Measurements from ENCODE around the gene EDEM1.

DNA sequence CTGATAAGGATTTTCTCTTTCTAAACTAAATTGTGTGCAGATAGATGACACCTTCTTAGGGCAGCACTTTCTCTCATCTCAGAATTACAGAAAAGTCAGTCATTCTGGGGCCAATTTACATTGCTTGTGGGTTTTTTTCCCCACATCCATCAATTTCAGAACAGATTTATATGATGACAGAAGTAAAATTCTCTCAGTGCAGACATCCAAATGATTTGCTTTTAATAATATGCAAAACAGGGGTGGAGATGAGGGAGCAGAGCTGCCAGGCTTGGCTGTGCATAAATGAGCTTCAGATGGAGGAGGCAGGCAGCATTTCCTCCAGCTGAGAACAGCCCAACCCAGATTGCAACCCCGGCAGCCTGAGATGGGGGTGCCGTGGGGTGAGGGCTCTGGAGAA, 44.0 kb downstream of the EDEM1 start:
- TF ChIP-seq POLR2A (IDR thresholded peaks at IDR 0.05) = no peak
- TF ChIP-seq, protein P1, sequence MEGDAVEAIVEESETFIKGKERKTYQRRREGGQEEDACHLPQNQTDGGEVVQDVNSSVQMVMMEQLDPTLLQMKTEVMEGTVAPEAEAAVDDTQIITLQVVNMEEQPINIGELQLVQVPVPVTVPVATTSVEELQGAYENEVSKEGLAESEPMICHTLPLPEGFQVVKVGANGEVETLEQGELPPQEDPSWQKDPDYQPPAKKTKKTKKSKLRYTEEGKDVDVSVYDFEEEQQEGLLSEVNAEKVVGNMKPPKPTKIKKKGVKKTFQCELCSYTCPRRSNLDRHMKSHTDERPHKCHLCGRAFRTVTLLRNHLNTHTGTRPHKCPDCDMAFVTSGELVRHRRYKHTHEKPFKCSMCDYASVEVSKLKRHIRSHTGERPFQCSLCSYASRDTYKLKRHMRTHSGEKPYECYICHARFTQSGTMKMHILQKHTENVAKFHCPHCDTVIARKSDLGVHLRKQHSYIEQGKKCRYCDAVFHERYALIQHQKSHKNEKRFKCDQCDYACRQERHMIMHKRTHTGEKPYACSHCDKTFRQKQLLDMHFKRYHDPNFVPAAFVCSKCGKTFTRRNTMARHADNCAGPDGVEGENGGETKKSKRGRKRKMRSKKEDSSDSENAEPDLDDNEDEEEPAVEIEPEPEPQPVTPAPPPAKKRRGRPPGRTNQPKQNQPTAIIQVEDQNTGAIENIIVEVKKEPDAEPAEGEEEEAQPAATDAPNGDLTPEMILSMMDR (IDR thresholded peaks at IDR 0.05) = no peak

All from right lobe of liver (tissue), 4 donors.